NCI-H187 treated with DMSO at 0.1 percent for 48 hours (cell line): Measurements from ENCODE around the gene FNBP1L.
"Not testable (repeated sequence)": the region's sequence is repeated elsewhere in the genome, so short reads cannot be mapped to it uniquely, and the experiment has no call there.

Experiments used
- DNase-seq: peaks from one replicate; lab custom pipeline; 2025; lab: John Stamatoyannopoulos, UW

Gene FNBP1L

GRCh38 chr1:93443454-93443853 lies 4.5 kb upstream of the FNBP1L start:
- no peak for DNase-seq

- peak; percentile 78 for DNase-seq
Observed at GRCh38 chr1:93446837-93447451, 974 bp upstream of the FNBP1L start.

DNA sequence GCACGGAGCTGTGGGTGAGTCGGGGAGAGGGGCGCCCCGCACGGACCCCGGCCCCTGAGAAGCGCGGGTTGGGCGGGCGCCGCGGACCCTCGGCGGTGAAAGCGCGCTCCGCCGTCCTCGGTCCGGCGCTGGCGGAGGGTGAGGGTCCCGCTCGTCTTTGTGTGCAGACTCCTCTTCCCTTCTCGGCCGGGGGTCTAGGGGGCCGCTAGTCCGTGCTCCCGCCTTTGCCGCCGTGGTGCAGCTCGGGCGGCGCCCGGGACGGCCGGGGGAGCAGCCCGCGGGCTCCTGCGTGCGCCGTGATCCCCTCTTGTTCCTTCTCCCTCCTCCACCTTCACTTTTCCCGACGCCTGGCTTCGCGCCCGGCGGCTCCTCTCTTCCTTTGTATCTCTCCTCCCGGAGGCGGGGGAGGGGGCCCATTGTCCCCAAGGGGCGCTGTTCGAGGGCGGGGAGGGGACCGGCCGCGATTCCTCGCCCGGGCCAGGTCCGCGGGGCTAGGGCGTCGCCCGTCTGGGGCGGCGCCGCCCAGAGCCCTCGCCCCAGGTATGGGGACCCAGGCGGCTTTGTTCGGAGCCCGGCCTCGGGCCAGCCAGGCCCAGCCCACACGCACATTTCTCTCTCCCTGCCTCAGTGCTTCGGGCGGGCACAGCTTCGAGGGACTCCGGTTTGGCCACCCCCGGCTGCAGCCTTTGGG lies 519 bp downstream of the FNBP1L start:
- no peak for DNase-seq

DNA sequence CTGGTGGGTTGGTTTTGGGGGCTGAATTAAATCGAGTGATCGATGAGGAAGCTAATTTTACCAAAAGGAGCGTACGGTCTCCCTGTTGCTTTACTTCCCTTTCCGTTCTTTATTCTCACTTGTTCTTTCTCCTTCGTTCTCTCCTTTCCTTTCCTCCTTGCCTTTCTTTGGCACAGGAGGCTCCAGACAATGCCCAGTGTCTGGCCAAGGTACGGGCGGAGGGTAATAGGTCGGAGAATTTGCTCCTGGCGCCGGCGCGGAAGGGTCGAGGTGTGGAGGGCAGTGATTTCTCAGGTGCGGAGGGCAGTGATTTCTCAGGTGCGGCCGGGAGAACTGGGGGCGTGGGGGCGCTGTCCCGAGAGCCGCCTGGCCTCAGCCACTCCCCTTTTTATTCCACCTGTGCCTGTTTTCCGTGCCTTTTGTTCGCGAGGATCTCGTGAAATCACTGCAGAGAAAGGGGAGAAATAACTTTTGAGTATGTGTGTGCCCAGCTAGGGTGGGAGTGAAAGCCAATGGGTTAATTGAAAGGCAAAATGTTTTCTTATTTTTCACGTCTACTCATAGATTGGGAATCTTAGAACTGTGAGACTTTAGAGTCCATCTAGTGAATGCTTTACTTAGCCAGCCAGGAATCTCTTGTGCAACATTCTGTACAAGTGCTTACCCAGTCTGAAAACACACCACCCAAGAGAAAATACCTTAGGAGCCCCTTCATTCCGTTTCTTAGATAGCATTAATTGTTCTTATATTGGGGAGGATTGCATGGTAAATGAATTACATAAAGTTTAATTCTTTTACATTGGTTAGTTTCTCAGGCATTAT lies 1.3 kb downstream of the FNBP1L start:
- DNase-seq, result peak; percentile 15

DNA sequence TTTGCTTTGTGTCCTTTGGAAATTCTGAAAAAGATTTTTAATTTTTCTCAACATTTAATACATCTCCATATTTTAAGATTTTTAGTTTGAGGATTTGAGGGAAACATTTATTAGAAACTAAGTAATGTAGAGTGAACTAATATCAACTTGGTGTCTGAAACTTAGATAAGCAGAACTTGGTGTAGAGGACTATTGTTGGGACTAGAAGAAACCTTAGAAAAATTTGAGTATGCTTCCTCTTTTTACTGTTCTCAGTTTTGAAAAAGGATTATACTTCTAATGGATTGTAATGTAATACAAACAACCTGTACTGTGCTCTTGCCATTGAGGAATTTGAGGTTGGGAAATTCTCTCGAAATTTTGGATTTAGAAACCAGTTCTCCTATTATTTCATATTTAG lies 2.4 kb downstream of the FNBP1L start:
- DNase-seq, result no peak

- no peak for DNase-seq
Observed at GRCh38 chr1:93453911-93454310, 6.0 kb downstream of the FNBP1L start.

DNA sequence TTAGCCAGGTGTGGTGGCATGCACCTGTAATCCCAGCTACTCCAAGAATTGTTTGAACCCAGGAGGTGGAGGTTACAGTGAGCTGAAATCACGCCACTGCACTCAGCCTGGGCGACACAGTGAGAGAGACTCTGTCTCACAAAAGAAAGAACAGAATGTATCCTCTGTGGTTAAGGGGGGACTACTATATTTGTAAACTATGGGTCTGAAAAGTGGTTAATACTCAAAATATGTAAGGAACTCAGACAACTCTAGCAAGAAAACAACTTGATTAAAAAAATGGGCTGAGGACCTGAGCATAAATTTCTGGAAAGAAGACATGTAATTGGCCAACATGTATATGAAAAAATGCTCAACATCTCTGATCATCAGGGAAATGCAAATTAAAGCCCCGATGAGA lies 11.2 kb downstream of the FNBP1L start:
- DNase-seq, result no peak

GRCh38 chr1:93461236-93461635 lies 13.3 kb downstream of the FNBP1L start:
- DNase-seq, result no peak

DNA sequence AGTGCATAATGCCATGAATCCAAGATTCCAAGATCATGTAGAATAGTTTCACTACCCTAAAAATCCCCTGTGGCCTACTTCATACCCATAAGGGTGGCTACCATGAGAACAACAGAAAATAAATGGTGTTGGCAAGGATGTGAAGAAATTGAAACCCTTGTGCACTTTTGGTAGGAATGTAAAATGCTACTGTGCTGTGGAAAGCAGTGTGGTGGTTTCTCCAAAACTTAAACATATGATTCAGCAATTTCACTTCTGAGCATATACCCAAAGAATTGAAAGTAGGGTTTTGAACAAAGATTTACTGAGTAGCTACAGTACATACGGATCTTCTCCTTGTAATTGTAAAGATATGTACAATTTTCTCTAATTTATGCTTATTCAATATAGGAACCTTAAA lies 16.0 kb downstream of the FNBP1L start:
- DNase-seq, result no peak

DNA sequence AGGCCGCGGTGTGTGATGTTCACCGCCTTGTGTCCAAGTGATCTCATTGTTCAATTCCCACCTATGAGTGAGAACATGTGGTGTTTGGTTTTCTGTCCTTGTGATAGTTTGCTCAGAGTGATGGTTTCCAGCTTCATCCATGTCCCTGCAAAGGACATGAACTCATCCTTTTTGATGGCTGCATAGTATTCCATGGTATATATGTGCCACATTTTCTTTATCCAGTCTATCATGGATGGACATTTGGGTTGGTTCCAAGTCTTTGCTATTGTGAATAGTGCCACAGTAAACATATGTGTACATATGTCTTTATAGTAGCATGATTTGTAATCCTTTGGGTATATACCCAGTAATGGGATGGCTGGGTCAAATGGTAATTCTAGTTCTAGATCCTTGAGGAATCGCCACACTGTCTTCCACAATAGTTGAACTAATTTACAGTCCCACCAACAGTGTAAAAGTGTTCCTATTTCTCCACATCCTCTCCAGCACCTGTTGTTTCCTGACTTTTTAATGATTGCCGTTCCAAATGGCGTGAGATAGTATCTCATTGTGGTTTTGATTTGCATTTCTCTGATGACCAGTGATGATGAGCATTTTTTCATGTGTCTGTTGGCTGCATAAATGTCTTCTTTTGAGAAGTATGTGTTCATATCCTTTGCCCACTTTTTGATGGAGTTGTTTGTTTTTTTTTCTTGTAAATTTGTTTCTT lies 17.6 kb downstream of the FNBP1L start:
- DNase-seq, result not testable (repeated sequence)

GRCh38 chr1:93467606-93468005 lies 19.7 kb downstream of the FNBP1L start:
- no peak for DNase-seq

DNA sequence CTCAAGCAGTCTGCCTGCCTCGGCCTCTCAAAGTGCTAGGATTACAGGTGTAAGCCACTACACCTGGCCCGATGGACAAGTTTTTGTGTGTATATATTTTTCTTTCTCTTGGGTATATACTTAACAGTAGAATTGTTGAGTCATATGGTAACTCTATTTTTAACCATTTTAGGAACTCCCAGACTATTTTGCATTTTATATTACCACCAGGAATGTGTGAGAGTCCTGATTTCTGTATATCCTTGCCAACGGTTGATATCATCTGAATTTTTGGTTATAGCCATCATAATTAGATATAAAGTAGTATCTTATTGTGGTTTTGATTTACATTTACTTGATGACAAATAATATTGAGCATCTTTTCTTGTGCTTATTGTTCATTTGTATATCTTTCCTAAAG lies 20.7 kb downstream of the FNBP1L start:
- no peak for DNase-seq

DNA sequence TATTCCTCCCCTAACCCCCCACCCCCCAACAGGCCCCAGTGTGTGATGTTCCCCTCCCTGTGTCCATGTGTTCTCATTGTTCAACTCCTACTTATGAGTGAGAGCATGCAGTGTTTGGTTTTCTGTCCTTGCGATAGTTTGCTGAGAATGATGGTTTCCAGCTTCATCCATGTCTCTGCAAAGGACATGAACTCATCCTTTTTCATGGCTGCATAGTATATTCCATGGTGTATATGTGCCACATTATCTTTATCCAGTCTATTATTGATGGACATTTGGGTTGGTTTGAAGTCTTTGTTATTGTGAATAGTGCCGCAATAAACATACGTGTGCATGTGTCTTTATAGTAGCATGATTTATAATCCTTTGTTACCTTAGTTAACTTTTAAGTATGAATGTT lies 21.3 kb downstream of the FNBP1L start:
- DNase-seq, result not testable (repeated sequence)

DNA sequence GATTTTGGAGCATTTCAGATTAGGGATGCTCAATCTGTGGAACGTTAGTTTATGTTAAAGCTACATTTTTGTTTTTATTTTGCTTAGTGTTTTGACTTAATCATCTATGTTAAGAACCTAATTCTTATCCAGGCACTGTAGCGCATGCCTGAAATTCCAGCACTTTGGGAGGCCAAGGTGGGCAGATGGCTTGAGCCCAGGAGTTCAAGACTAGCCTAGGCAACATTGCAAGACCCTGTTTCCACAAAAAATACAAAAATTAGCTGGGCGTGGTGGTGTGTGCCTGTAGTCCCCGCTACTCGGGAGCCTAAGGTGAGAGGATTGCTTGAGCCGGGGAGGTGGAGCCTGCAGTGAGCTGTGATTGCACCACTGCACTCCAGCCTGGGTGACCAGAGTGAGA lies 23.4 kb downstream of the FNBP1L start:
- no peak for DNase-seq

- no peak for DNase-seq
Observed at GRCh38 chr1:93471911-93472310, 24.0 kb downstream of the FNBP1L start.

DNA sequence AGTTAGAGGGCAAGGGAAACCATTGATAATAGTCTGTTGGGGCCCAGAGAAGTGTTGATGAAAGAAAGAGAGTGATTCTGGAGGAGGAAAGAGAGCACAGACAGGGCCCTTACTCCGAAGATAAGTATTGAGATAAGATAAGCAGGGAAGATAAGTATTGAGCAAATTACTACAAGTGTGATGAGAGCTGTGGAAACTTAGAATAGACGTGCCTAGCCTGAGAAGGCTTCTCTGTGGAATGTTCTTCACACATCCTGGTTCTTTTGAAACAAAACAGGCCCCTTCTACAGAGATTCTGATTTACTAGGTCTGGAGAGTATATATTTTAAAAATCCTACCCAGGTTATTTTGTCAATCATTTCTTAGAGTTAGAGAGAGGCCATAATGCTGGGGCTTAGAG lies 26.4 kb downstream of the FNBP1L start:
- DNase-seq, result no peak

DNA sequence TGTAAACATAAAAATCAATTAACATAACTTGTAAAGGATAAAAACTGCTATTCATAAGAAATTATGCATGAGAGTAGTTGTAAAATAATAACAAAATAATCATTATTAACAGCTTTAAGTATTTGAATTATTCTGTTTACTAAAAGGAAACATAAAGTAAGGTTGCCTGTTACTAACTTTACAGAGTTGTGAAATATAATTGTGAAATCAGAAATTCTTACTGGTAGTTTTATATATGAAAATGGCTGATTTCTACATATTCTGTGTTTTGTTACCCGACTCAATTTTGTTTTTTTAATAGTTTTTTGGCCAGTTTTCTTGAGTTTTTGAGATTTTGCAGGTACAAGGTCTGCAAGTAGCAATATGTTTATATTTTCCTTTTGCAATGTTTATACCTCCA lies 27.8 kb downstream of the FNBP1L start:
- DNase-seq, result no peak

DNA sequence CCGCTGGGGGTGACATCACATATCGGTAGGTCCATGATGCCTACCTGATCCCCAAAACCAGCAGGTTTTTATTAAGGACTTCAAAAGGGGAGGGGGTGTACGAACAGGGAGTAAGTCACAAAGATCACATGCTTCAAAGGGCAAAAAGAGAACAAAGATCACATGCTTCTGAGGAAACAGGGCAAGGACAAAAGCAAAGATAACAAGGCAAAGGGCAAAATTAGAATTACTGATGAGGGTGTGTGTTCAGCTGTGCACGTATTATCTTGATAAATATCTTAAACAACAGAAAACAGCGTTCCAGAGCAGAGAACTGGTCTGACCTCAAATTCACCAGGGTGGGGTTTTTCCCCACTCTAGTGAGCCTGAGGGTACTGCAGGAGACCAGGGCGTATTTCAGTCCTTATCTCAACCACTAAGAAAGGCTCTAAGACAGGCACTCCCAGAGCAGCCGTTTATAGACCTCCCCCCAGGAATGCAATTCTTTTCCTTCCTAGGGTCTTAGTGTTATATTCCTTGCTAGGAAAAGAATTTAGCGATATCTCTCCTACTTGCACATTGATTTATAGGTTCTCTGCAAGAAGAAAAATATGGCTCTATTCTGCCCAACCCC lies 31.3 kb downstream of the FNBP1L start:
- DNase-seq, result not testable (repeated sequence)

GRCh38 chr1:93481899-93482298 lies 34.0 kb downstream of the FNBP1L start:
- not testable (repeated sequence) for DNase-seq

- no peak for DNase-seq
Observed at GRCh38 chr1:93483200-93483599, 35.3 kb downstream of the FNBP1L start.

GRCh38 chr1:93483606-93484005 lies 35.7 kb downstream of the FNBP1L start:
- DNase-seq, result no peak

DNA sequence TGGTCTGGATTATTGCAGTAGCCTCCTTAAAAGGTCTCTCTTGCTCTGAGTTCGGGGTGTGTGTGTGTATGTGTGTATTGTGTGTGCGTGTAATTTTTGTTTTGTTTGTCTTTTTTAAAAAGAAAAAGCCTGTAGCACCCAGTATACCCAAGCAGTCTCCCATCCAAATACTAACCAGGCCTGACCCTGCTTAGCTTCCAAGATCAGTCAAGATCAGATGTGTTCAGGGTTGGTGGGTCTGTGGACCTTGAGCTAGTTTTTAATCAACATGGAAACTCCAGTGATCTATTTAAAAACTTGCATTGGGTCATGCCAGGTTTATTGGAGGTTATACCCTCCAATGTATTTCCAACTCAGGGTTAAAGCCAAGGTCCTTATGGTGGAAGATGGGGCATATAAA lies 40.3 kb downstream of the FNBP1L start:
- no peak for DNase-seq
